SK-N-SH treated with all-trans-retinoic acid at 6 μM for 48 hours (cell line): ENCODE results near the gene C3.

Experiments used
- CREB5 ChIP-seq: fragments of 250-450 bp; sonication (Bioruptor Pico); IDR thresholded peaks from 2 replicates; pipeline ENCODE4 v1.5.1; 2020; ENCODE audit warnings: low read depth, mild to moderate bottlenecking, moderate library complexity
- OSR1 ChIP-seq: fragments of 250-450 bp; sonication (Bioruptor Pico); IDR thresholded peaks from 2 replicates; pipeline ENCODE4 v1.8.0; 2022; ENCODE audit warnings: moderate library complexity, mild to moderate bottlenecking, inconsistent platforms
- PATZ1 ChIP-seq: fragments of 250-450 bp; sonication (Bioruptor Pico); IDR thresholded peaks from 2 replicates; pipeline ENCODE4 v1.8.0; 2020; ENCODE audit warnings: mild to moderate bottlenecking, moderate library complexity, borderline replicate concordance
- PPARA ChIP-seq: fragments of 250-450 bp; sonication (Bioruptor Pico); IDR thresholded peaks from 2 replicates; pipeline ENCODE4 v1.5.0; 2020; ENCODE audit warnings: mild to moderate bottlenecking, borderline replicate concordance
- TOX ChIP-seq: fragments of 250-450 bp; sonication (Bioruptor Pico); IDR thresholded peaks from 2 replicates; pipeline ENCODE4 v1.8.0; 2021; ENCODE audit warnings: mild to moderate bottlenecking, moderate library complexity, borderline replicate concordance
- TSHZ2 ChIP-seq: fragments of 250-450 bp; sonication (Bioruptor Pico); IDR thresholded peaks from 2 replicates; pipeline ENCODE4 v1.5.0; 2020; ENCODE audit warnings: mild to moderate bottlenecking, moderate library complexity
- ZC3H10 ChIP-seq: fragments of 250-450 bp; sonication (Bioruptor Pico); IDR thresholded peaks from 2 replicates; pipeline ENCODE4 v1.5.1; 2021; ENCODE audit warnings: mild to moderate bottlenecking, moderate library complexity
- ZNF565 ChIP-seq: fragments of 450-650 bp; formaldehyde crosslinking; conservative IDR thresholded peaks from 2 replicates; pipeline ENCODE4 v1.5.0; 2020; ENCODE audit warnings: low read depth, mild to moderate bottlenecking, moderate library complexity
- ZNF70 ChIP-seq: fragments of 450-650 bp; formaldehyde crosslinking; IDR thresholded peaks from 2 replicates; pipeline ENCODE4 v1.5.0; 2020; ENCODE audit warnings: mild to moderate bottlenecking, moderate library complexity

GRCh38 chr19:6712692-6713670 lies 7.5 kb downstream of the C3 start:
- TF ChIP-seq CREB5 (CRISPR knock-in tag): no peak
- no peak for TF ChIP-seq OSR1 (CRISPR knock-in tag)
- no peak for TF ChIP-seq ZNF565
- TF ChIP-seq PATZ1: no peak
- TF ChIP-seq ZNF70: no peak
- TF ChIP-seq PPARA (CRISPR knock-in tag): no peak
- TF ChIP-seq TSHZ2 (CRISPR knock-in tag): no peak
- TF ChIP-seq ZC3H10: no peak
- TF ChIP-seq TOX: no peak
